DMS114 treated with DMSO at 0.1 percent for 48 hours (cell line): Measurements from ENCODE around the gene TSHZ3.

Experiments
- DNase-seq: peaks from one replicate; lab custom pipeline; 2025; ENCODE audit not compliant: unreplicated experiment; lab: John Stamatoyannopoulos, UW

TSHZ3 gene

DNA sequence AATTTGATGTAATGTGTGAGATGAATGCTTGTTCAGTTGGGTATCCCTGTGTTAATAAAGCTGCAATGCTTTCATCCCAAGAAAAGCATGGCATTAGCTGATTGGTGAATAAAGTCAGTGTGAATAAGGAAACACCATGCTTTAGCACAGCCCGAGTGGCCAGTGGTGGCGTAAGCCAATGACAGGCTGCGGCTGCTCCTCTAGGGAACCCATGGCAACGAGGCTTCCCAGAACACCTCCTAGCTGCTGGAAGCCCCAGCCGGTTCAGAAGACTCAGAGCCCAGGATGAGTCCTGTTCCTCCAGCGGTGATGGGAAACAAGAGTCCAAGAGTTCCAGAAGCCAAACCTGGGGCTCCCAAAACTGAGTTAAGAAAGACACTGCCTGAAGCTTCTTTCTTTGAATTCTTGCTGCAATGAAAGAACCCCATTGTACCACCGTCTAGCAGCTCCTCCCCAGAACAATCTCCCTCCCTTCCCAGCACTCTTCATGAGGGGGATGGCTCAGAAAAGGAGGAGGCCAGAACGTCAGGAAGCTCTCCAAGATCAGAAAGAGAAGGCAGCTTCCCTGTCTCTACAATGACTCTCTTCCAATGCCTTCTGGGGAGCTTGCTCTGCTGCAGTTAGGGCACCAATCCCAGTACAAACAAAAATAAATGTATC, 58.2 kb downstream of the TSHZ3 start:
- DNase-seq, result no peak

DNA sequence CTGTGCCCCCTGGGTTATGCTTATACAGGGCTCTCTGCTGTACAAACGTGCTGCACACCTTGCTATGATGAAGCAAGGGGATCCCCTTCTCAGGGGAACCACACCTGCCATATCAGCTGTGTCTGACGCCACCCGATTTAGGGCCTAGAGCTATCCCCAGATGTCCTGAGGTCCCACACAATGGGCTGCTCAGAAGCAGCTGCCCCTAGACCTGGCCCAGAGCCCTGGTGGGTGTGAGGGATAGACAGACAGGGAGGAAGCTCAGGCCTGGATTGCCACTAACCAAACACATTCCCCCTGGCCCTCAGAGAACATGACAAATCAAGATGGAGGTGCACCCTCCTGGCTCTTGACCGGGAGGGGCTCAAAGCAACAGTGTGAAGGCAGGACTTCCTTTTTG, 59.3 kb downstream of the TSHZ3 start:
- no peak for DNase-seq

DNA sequence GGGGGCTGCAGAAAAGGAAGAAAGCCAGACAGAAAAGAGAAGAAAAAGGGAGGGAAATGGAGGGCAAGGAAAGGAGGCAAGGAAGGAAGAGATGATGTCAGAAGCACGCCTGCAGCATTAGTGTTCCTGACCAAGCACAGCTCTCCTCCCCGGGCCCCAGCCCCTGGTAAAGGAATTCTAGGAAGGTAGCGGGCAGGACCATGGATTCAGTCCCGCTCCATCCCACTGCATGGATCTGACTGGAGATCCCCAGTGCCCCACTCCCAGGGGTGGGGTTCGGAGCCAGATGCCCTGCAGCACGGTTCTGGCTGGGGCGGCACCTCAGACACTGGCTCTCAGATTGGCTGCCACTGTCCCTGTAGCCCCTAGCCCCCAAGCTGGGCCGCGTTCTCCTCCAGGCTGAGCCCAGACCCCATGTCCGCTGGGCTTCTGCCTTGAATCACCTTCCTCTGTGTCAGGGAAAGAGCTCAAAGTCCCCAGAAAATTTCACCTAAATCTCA, 59.8 kb downstream of the TSHZ3 start:
- DNase-seq, result no peak

DNA sequence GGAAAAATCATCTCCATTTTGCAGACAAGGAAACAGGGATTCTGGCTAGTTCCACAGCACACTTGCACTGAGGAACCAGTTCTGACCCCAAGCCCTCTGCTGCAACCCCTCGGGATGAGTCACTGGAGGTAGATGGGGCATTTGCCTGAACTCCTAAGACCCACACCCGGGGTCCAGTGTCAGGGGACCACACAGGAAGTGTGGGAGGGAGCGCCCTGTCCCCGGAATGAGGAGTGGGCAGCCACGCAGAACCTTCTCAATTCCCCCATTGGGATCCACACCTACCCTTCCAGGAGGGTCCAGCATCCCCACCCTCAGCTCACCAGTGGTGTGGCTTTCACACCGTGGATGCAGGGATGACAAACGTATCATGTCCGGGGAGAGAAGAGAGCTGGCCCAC, 62.7 kb downstream of the TSHZ3 start:
- no peak for DNase-seq

DNA sequence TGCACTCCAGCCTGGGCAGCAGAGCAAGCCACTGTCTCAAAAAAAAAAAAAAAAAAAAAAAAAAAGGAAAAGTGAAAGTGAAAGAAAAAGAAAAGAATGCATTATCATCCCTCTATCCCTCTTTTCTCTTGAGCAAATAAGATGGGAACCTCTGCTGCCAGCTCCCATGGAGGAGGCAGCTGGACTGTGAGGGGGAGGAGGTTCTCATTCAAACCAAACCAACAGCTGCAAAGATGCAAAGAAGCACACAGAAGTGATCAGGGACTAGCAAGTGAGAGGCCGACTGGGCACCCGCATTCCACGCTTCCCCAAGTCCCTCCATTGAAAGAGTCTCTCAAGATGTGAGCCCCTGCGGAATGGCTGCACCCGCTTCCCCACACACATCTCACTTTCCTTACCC, 63.5 kb downstream of the TSHZ3 start:
- DNase-seq, result no peak

DNA sequence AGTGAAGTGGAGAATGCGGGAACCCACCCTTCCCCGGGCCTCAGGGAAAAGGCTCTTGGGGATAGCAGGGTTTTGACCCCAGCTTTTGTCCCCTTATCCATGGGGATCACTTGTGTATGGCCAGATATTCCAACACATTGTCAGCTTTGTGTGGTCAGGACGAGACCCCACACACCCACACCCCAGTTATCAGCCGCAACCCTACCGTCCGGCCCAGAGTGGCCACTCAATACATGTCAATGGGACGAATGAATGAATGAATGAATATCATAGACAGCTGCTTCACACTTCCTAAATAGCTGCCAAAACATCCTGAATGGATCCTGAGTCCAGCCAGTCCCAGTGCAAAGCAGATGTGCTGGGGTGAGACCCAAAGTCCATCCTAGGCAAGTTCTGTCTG, 64.6 kb downstream of the TSHZ3 start:
- DNase-seq, result no peak

DNA sequence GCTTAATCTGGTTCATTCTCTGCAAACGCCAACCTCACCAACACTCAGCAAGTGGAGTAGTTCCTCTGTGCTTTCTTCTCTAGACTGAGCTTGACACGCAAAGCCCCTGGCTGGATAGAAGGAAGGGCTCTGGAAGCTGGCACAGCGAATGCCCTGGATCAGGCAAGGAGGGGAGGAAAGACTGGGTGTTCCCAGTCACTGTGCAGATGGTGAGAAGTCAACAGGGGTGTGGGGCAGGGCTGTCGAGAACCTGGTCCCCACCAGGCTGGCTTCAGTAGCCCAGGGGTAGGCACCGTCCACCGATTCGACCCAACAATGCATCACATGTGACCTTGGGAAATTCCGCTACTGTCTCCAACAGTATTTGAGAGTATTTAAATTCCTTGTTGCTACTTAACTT, 65.5 kb downstream of the TSHZ3 start:
- no peak for DNase-seq

DNA sequence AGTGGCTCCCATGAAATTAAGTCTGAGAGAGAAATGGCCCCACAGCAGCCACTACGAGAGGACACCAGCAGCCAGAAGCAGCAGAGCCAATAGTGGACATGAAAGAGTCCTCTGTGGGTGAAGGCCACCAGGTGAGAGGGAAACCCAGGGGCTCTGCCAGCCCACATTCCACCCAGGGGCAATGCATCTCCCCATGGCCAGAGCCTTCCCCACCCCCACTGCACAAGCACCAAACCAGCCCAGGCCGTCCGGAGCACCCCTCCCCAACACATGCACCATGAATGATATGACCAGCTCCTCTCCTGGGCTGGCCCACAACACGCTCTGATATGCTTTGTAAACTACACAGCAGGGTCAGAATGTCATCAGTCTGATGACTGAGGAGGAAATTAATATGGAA, 66.9 kb downstream of the TSHZ3 start:
- no peak for DNase-seq

DNA sequence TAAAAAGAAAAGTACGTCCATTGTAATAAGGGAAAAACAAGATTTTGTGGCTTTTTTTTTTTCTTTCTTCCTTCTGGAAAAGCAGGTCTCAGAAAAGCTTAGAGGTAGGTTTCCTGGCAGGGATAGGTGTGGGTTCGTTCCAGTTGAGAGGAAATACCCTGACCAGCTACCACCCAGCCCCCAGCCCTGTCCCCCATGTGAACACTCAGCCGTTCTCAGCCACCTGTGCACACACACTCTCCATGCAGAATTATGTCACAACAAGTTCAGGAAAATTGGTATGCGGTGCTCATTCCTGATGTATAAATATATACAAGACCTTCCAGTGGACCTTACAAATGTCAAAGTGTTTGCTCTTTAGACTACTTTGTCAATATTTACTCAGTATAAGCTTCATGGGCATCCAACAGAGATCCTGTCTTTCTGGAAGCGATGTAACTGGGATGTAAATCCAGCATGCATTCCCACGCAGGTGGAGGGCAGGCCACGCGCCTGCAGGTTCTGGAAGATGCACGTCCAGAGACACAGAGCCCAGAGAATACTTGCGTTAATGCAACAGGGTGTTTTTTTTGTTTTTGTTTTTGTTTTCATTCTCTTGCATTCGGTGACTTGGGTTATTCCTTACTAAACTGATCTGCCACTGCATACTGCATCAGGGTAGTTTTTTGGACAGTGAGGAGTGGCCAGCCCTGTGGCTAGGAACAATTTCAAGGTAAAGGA, 68.8 kb downstream of the TSHZ3 start:
- DNase-seq, result no peak

DNA sequence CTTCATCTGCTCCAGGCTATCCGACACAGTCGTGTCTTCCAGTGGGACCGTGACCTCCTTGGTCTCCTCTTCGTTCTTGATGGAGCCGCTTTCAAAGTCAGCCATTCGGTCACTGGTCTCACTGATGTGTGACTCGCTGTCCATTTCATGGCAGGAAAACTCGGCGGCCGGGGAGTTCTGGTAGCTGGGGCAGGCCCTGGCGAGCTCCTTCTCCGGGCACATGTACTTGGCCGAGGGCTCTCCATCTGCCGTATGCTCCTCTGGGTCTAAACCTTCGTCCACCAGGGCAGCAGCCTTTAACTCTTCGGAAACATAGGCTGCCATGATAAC, 69.8 kb downstream of the TSHZ3 start:
- DNase-seq, result no peak

DNA sequence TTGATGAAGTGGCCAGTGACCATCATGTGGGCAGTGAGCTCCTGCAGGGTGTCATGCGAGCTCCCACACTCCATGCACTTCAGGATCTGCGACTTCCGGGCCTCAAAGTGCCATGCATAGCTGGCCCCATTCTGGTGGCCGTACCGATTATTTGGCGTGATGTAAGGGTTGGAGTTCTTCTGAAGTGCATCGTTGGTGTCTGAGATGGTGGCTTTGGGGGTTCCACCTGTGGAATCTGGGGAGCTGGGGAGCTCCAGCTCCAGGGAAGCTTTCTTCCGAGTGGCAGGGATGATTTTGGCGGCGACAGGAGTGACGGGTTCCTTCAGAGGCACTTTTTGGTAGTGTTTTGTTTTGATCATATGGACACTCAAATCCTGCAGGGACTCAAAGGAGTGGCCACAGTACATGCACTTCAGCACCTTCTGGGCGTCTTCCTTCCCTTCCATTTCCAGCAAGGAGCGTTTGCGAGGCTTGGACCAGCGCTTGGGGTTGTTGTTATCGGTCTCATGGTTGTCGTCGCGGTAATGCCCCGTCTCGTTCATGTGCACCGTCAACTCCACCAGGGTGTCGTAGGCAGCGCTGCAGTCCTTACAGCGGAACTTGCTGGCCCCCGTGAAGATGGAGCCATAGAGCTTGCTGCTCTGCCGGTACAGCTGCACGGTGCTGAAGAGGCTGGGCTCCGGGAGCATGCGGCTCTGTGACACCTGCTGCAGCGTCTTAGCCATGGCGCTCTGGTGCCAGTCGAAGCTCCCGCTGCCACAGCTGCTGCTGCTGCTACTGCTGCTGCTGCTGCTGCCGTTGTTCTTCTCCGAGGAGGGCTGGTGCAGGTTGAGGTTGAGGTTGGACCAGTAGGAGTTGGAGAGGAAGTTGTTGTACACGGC, 70.4 kb downstream of the TSHZ3 start:
- DNase-seq, result no peak

DNA sequence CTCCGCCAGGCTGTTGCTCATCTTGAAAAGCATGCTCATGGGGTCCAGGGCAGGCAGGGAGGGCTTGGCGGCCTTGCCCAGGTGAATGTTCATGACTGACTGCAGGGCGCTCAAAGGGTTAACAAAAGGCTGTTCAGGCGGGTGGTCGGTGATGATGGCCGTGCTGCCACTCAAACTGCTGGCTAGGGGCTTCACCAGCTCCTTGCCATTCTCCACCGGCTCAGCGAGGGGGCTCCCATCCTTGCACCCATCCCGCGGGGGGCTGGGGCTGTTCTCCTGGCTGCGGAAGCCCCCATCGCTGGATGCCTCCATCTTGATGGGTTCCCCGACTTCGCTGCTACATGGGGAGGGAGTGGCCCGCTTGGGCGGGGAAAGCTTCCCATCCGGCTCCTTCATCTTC, 71.7 kb downstream of the TSHZ3 start:
- DNase-seq, result no peak

DNA sequence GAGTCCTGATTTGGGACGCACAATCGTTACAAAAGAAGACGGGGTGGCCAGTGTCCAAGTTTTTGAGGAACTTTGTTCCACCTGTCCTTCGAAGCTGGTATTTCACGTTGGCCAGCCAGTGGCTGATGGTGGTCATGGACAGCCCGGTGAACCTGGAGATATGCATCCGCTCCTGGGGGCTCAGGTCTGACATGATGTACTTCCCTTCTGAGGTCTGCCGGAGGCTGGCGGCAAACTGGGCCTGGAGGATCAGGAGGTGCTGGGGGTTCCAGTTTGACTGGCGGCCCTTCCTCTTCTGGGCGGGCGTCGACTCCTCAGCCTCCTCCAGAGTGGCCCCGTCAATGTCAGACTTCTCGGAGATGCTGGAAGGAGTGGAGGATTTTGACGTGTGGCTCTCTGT, 72.4 kb downstream of the TSHZ3 start:
- DNase-seq, result no peak

DNA sequence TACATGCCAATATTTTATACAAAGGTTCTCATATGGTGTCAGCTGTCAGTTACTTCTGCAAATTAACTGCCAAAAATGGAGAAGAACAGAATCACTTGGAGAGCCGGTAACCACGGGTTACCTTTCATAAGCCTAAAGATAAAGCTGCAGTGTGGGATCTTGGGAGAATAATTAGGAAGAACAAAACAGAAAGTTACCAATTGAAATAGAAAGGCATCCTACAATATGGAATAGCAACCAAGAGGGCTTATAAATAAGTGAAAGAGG, 74.2 kb downstream of the TSHZ3 start:
- DNase-seq, result no peak

DNA sequence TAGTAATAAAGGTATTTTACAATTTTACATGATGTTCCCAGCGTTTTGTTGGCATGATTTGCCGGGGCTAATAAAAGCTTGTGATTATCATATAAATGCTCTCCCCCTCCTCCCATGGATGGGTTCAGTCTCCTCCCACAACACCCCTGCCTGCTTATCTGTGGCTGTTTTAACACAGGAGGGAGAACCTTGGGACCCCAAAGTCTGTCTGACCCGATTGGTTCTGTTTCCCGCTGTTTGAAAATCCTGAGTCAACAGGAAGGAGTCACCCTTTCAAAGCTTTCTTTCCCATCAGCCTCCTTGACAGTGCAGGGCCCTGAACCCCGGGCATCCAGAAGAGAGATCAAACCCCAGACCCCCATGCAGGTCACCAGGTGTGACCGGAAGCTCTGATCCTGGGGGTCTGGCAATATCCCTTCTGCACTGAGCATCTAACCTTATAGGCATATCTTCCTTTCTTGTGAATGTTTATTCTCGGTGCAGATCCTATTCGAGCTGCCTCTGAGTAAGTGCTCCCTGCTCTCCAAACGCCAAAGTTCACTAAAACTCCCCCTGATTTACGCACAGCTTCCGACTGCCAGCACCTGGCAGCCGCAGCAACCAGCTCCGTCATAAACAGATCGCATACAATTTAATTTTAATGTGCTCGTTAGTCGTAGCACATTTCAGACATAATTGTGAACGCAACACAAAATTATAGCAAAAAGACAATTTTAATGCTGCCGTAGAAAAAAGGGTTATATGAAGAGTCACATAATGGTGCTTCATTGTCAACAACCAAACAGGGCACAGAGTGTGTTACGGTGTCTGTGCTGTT, 74.8 kb downstream of the TSHZ3 start:
- no peak for DNase-seq

DNA sequence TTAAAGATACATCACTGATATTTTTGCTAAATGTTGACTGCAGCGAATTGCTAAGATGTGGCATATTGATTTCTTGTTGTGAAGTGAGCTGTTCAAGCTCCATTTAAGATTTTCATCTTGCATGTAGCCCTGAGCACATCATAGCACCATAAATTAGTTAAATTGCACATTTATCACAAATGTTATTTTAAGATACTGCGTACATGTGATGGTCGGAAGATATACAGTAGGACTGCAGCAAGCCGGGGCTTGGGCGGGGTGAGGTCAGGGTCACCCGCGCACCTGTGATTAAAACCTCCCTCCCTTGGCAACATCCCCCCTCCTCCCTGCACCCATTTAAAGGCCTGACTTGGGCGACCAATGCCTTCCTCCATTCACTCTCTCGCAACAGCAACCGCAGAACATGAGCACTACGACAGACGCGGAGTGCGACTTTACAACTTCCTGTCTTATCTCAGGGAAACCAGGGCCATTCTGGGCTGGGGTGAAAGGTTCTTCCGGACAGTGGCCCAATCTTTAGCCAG, 76.6 kb downstream of the TSHZ3 start:
- no peak for DNase-seq

DNA sequence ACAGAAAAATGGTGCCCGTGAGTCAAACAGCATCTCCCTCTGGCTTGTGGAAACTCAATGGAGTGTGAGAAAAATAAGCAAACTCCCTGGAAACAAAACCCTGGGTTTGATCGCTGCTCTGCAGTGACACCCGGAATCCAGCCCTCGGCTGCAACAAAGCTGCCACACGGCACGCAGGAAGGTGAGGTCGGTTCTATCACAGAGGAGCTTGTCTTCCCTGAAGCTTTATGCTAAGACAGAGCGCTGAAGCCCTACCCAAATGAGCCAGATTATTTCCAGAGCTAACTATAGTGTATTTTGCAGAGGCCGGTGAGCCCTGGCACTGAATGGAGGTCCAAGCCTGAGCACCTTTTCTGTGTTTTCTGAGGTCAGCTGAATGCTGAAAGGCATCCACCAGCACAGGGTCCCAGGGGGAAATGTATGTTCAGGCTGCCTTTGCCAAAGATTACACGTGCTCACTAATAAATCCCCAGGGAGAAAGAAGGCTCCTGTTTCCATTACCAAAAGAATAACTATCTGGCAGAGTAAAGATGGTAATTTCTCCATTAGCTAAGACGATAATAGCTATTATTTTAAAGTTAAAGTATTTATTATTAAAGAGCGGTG, 77.8 kb downstream of the TSHZ3 start:
- no peak for DNase-seq

DNA sequence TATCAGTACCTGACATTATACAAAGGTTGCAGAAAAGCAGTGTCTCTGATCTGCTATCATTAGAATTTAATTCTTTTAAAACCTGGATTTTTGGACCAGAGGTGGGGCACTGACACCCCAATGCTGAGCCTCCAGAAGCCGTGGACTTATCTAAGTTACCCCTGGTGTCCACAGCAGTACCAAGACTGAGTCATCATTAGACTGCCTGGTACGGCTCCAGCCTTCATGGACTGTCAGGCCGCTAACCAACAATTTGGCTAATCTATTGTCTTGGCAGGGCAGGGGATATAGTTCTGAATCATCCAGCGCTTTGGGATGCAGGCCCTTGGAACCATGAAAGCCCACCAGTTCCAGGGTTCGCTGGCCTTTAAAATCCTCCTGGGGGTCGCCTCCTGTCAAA, 78.3 kb downstream of the TSHZ3 start:
- no peak for DNase-seq

DNA sequence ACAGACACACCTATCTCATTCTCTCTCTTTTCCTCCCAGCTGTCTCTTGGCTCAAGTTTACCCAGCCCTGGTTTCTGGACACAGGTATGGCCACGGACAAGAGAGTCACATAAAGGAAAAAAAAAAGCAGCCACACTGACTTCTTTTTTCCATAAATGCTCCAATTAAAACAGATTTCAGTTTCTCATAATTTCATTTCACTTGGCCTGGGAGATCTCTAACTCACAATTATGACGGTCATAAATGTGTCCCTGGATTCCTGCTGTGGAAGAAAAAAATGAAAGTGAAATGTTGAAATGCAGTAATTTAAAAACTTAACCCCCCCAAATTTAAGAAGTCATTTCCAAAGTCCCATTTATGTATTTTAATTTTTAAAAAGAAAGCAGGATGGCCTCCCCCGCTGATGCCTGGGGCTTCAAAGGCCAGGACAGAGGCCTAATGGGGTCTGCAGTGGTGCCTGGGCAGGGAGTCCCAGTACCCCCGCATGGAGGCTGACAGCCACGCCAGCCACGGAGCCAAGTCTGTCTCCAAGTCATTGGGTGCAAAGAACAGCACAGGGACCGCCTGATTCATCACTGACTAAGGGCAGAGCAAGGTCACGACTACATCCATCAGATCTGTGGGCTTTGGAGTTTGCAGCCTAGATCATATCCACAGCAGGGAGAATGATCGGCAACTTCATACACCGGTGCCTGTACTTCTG, 79.7 kb downstream of the TSHZ3 start:
- no peak for DNase-seq

DNA sequence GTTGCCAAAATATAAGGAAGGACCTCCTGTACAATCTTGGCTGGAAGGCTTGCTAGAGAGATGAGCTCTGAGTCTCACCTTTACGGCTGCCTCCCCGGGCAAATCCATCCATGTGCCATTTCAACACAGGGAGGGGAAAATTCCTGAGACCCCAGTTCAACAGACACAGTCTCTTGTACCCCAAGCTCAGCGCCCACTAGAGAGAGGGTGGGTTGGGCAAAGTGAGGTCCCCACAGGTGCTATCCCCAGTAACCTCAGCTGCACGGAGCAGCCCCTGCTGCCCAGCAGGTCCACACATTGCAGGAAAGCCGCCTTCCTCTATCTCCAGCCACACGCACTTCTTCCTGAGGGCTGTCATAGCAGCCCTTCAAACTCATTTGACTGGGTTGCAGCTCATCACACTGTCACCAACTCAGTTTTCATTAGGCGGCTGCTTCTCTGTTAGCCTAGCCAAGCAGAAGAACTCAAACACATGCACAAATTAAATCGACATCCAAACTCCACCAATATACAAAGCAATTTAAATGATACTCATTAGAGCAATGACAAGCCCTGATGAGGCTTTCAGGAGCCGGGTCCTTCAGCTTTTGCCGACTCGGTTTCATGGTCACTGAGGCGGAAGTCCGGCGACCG, 80.4 kb downstream of the TSHZ3 start:
- no peak for DNase-seq
